ENCODE results near the gene ACAD11.

Gene ACAD11, protein sequence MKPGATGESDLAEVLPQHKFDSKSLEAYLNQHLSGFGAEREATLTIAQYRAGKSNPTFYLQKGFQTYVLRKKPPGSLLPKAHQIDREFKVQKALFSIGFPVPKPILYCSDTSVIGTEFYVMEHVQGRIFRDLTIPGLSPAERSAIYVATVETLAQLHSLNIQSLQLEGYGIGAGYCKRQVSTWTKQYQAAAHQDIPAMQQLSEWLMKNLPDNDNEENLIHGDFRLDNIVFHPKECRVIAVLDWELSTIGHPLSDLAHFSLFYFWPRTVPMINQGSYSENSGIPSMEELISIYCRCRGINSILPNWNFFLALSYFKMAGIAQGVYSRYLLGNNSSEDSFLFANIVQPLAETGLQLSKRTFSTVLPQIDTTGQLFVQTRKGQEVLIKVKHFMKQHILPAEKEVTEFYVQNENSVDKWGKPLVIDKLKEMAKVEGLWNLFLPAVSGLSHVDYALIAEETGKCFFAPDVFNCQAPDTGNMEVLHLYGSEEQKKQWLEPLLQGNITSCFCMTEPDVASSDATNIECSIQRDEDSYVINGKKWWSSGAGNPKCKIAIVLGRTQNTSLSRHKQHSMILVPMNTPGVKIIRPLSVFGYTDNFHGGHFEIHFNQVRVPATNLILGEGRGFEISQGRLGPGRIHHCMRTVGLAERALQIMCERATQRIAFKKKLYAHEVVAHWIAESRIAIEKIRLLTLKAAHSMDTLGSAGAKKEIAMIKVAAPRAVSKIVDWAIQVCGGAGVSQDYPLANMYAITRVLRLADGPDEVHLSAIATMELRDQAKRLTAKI

DNA sequence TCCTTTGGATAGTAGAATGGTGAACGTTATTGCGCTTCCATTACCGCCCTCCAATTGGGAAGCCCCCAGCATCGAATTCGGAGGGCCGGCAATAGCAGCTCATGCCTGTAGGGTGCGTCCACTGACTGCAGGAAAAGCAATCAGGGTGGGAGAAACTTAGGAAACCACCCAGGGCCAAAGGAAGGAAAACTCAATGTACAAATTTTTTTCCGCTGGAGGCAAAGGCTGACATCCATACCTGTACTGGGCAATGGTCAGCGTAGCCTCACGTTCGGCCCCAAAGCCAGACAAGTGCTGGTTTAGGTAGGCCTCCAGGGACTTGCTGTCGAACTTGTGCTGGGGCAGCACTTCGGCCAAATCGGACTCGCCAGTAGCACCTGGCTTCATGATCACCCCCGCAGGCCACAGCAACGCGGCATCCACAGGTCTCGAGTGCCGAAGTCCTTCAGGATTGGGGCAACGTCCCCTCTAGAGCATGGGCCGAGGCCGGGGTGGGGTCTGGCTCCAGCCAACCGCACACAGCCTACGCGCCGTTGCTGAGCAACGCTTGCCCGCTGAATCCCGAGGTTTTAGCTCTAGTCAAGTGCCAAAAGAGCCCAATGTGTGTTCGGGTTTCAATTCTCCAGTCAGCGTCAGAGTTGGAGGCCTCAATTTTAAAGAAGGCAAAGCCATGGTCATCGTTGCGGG is at the start of gene ACAD11:
TSS of gene ACAD11 (minus strand) at position 445 of the 687 bp plus-strand sequence. CDS start at position 387, 58 bp downstream.
- DNase-seq (ENCODE audit: low read depth in 2 of 2, low spot score in 1 of 2), result no peak

DNA sequence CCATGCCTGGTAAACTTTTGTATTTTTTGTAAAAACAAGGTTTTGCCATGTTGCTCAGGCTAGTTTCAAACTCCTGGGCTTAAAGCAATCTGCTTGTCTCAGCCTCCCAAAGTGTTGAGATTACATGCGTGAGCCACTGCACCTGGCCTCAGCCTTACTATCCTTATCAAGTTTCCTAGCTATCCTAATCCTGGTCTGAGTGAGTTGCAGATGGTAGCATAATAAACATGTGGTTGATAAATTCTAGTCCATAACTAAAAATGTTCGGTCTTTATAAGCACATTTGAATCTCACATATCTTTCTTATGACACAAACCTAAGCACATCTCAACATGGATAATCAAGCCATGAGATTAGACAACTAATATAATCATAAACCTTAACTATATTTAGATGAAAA is 44.1 kb upstream of the ACAD11 start:
- DNase-seq (ENCODE audit: low read depth in 2 of 2, low spot score in 1 of 2), result no peak

DNA sequence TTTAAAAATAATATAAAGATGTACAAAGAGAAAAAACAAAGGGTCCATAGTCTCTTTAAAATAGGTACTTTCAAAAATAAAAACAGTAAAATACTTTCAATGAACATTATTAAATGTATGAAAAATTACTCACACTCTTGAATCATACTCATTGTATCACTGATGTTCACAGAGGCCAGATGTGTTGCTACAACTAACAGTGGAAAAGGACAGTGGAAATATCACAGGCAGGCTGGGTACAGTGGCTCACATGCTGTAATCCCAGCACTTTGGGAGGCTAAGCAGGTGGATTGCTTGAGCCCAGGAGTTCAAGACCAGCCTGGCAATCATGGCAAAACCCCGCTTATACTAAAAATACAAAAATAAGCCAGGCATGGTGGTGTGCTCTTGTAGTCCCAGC is 35.8 kb upstream of the ACAD11 start:
- DNase-seq (ENCODE audit: low read depth in 2 of 2, low spot score in 1 of 2), result no peak

DNA sequence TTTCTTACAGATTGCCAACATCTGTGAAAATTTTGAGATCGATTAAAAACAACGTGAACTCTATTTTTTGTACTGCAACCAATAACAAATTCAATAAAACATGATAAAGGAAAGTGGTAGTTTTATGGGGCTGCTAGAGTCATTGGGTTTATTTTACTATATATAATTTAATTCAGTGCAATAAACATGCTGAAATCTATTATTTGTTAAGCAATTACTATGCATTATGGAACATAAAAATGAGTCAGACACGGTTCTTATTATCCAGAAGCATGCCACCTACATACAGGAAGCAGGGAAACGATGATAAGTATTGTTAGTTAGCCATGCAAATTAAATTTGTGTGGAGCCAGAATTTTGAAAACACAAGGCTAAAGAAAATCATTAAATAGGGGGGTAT is 35.4 kb upstream of the ACAD11 start:
- DNase-seq (ENCODE audit: low read depth in 2 of 2, low spot score in 1 of 2), result no peak

DNA sequence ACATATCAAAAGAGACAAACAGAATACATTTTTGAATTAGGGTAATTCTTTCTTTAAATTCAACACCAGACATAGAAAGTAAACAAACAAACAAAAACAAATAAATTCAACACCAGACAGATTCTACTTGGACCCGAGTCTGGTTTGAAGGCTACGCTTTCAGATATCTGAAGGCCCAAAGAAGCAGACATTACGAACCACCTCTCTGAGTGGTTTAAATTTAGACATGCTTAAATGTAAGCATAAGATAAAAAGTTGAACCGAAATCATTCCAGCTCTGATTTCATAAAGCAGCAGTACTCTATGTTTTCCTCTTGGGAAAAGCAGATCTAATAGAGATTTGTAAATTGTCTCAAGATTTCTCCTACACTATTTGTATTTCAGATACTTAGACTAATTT is 30.4 kb upstream of the ACAD11 start:
- no peak for DNase-seq (ENCODE audit: low read depth in 2 of 2, low spot score in 1 of 2)

DNA sequence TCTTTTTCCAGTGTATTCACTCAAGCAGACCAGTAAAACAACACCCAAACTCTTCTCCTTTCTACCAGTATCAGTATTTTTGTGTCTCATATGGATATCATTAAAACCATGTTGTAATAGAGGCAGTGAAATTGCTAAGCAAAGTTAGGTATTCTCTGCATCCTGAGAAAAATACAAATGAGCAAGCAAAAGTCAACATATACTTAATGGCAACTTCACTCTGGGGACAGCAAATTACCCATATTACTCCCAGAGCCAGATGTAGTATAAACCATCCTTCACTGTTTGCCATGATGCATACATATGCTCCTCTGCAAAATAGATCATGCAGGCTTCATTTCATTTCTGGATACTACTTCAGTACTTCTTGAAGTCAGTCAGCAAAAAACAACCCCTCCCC is 22.6 kb upstream of the ACAD11 start:
- no peak for DNase-seq (ENCODE audit: low read depth in 2 of 2, low spot score in 1 of 2)

DNA sequence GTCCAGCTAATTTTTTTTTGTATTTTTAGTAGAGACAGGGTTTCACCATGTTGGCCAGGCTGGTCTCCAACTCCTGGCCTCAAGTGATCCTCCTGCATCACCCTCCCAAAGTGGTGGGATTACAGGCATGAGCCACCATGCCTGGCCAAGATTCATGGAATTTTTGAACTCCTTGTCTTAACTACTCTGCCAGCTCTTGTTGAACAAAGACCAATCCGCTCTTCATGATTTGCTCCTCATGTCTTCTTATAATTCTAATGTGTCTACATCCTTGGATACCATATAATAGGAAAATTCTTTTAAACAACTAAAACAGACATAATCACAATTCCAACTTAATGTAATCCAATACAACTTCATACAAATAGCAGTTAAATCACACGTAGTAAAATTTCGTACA is 21.8 kb upstream of the ACAD11 start:
- no peak for DNase-seq (ENCODE audit: low read depth in 2 of 2, low spot score in 1 of 2)

DNA sequence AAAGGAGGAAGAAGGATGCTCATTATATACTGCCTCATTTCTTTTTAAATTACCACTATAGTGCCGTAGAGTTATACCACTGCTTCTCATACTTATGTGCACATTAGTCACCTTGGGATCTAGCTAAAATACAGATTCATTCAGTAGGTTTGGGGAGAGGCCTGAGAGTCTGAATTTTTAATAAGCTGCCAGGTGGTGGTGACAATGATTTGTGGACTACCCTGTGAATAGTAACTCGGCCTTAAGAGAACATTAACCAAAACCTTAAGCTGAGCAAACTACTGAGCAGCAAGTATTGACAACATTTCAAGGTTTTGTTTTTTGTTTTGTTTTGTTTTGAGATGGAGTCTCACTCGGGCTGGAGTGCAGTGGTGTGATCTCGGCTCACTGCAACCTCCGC is 20.3 kb upstream of the ACAD11 start:
- no peak for DNase-seq (ENCODE audit: low read depth in 2 of 2, low spot score in 1 of 2)

DNA sequence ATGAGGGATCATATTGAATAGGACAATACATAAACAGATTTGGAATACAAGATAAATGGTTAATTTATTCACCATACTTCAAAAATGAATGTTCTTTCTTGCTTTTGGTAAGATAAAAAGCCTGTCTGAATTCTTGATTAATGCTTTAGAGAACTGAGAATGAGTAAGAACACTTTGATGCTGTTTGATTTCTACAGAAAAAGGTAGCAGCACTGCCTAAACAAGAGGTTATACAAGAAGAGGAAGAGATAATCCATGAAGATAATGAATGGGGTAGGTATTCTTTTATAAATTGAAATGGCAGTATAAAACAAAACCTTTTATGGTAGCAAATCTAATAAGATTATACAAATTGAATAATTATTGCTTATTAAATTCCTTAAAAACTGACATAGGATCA is 15.8 kb upstream of the ACAD11 start:
- no peak for DNase-seq (ENCODE audit: low read depth in 2 of 2, low spot score in 1 of 2)

DNA sequence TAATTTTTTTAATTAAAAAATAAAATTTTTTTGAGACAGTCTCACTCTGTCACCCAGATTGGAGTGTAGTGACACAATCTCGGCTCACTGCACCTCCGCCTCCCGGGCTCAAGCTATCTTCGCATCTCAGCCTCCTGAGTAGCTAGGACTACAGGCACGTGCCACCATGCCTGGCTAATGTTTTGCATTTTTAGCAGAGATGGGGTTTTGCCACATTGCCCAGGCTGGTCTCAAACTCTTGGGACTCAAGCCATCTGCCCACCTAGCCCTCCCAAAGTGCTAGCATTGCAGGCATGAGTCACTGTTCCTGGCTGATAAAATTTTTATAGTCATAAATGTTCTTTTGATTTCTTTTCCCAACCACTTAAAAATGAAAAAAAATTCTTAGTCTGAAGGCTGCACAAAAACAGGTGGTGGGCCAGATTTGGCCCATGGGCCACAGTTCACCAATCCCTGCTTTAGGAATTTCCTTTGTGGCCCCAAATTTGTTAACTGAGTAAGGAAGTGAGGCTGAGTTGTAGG is 9.7 kb upstream of the ACAD11 start:
- DNase-seq (ENCODE audit: low read depth in 2 of 2, low spot score in 1 of 2), result no peak

DNA sequence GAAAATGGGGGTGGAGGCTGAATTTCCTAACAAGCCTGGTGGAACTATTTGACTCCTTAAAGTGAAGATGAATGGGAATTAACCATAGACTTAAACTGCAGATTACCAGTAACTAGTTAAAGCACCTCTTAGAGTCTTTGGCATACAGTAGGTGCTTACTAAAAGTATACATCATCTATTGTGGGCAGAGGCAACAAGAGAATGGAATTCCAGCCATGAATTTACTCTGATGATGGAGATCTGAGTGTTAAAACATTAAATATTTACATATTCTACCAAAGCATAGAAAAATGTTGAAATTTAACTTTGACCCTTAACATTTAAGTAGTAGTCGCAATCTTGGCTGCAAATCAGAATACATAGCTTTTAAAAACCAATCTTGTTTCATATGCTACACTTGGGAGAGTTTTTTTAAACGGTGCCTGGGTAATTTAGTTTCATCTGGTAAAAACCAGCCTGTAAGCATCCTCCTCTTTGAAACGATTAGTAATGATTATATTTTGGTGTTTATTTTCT is 5.7 kb upstream of the ACAD11 start:
- no peak for DNase-seq (ENCODE audit: low read depth in 2 of 2, low spot score in 1 of 2)

DNA sequence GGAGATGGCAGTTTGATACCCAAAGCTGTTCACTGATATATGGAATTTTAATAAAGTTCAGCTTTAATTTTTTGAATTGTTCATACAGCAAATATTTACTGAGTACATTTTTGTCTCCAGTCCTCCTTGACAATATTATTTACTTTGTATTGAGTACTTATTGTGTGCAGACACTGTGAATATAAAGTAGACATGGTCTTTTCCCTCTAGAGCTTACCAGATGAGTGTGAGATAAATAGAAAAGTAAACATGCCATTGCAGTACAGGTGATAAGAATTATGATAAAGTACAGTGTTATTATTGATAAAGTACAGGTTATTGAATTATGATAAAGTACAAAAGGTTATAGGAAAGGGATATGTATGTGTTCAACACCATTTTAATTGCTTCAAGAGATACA is 2.6 kb upstream of the ACAD11 start:
- DNase-seq (ENCODE audit: low read depth in 2 of 2, low spot score in 1 of 2), result no peak

DNA sequence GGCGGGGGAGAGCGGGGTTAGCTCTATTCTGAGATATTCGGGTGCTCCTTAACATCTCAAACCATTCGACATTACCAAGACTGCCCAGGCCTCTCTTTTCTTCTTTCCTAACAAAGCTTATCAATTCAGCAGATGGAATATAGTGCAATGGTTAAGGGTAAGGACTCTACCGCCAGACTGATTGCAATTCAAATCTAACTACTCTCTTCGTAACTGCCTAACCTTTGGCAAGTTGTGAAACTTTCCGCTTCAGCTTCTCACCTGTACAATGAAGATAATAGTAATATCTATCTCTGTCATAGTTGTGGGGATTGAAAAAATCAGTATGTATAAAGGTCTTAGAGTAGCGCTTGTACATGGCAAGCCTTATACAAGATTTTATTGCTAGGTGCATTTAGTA is 1.5 kb upstream of the ACAD11 start:
- DNase-seq (ENCODE audit: low read depth in 2 of 2, low spot score in 1 of 2), result no peak

DNA sequence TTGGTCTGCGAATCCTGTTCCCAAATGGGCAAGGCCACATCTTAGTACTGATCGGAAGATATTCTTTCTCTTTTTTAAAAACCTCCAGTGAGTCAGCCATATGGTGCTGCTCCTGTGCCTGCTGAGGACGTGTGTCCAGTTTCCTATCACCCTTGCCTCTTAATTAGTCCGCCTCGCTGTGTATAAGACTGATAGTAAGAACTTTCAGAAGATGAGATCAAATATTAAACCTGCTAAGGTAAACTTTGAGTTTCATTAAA is 1.1 kb upstream of the ACAD11 start:
- DNase-seq (ENCODE audit: low read depth in 2 of 2, low spot score in 1 of 2), result no peak

DNA sequence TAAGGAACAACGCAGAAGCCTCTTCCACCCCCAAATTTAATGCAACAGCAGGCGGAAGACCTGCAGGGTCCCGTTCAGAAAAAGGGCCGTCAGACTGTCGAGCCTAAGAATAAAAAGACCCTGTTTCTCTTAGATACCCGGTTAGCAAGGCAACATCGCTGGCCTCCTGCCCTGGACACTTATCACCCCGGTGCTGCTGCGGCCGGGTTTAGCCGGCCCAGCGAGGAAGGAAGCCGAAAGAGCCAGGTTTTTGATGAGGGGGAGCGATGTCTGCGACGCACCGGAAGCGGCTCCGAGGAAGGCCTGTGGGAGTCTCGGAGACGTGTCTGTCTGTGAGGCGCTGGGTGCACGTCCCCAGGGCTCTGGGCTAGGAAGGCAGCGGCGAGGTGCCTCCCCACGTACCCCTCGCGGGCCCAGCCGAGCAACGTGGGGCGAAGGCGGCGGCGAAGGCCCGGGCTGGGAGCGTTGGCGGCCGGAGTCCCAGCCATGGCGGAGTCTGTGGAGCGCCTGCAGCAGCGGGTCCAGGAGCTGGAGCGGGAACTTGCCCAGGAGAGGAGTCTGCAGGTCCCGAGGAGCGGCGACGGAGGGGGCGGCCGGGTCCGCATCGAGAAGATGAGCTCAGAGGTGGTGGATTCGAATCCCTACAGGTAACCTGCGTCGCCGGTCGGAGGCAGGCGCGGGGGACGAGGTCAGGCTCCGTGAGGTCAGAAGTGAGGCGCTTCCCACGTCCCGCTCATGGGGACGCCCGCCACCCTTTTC is 622 bp upstream of the ACAD11 start, which contains the start of gene UBA5:
TSS of gene UBA5 (plus strand) at position 278 of the 759 bp plus-strand sequence. CDS start at position 487, 209 bp downstream.
- peak; percentile 34 to 43 for DNase-seq (ENCODE audit: low read depth in 2 of 2, low spot score in 1 of 2)

DNA sequence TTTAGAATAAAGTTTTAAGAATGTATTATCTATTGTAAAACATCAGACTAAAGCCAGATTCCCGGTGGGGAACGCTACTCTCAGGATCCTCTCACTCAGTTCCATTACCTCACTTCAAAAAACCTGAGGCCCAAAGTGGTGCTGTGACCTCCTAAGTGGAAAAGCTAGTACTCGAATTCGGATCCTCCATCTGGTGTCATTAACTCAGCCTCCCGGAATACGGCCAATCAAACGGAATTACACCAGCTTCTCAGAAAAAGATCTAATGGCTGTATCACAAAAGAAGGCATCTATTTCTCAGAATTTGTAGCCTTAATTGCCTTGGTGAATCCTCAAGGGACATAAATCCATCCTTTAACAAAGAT is 627 bp downstream of the ACAD11 start:
- no peak for DNase-seq (ENCODE audit: low read depth in 2 of 2, low spot score in 1 of 2)

DNA sequence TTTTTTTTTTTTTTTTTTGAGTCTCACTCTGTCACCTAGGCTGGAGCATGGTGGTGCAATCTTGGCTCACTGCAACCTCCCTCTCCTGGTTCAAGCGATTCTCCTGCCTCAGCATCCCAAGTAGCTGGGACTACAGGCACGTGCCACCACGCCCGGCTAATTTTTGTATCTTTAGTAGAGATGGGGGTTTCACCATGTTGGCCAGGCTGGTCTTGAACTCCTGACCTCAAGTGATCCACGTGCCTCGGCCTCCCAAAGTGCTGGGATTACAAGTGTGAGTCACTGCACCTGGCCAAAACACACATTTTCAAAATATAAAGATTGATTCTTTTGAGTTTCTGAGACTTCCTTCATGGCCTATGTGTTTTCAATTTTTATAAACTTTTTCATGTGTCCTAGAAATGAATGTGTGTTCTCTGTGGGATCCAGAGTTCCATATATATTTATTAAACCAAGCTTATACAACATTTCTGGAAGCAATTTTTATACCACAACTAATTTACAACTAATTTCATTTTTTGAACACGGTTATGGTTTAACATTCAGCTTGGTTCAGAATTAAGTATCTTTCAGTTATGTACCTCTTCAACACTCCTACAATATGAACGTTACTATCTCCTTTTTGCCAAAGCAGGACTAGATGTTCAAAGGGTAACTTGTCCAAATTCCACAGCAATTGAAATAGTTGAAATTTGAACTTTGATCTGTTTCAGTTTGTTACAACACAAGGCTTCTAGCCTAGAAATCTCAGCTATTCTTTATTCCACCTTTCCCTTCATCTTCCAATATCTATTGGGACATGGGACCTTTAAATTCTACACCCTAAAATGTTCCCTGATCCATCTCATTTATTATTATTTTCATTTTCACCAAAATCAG is 1.5 kb downstream of the ACAD11 start:
- DNase-seq (ENCODE audit: low read depth in 2 of 2, low spot score in 1 of 2), result no peak

DNA sequence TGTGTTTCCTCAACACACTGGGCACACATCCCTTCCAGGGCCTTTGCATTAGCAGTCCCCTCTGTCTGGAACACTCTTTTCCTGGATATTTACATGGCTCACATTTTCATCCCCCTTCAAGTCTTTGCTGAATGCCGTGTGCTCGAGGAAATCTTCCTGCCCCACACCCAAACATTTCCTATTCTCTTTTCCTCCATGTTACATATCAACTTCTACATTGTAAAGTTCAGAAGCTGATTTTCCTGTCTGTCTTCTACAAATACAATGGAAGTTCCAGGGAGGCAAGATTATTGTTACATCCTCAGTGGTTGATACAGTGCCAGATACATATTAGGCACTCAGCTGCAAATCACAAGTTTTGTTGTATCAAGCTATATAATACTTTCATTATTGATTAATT is 4.1 kb downstream of the ACAD11 start:
- DNase-seq (ENCODE audit: low read depth in 2 of 2, low spot score in 1 of 2), result no peak

DNA sequence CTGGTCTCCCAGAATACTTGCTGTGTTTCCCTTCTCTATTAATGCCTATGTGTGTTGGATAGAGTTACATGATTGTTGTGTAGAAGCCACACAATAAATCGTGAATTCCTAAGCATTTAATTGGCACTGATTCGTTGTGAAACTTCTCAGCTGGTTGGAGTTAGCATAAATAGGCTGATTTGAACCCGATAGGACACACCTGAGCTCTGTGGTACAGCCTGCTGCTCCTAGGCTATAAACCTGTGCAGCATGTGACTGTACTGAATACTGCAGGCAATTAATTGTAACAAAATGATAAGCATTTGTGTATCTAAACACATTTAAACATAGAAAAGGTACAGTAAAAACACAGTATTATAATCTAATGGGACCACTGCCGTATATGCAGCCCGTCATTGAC is 4.9 kb downstream of the ACAD11 start:
- DNase-seq (ENCODE audit: low read depth in 2 of 2, low spot score in 1 of 2), result no peak

DNA sequence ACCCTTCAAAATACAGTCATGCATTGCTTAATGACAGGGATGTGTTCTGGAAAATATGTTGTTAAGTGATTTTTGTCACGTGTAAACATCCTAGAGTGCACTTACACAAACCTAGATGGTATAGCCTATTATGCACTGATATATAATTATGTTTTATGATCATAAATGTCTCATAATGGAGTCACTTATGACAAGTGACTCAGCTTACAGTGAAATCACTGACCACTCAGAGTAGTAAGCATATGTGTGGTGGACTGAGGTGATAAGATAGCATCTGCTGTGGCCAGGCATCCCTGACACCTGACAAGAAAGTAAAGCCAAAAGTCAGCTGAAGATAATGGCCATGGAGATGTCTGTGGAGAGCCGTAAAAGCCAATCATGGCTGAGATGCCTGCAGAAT is 5.4 kb downstream of the ACAD11 start:
- no peak for DNase-seq (ENCODE audit: low read depth in 2 of 2, low spot score in 1 of 2)

Measured in stimulated activated CD8-positive, alpha-beta memory T cell treated with anti-CD3 and anti-CD28 coated beads, Interleukin-4, amount 100 ng/mL, for 1 hour (primary cell).